Spleen (tissue), 11 donors: ENCODE data around the gene EHBP1L1. TPM values are rescaled to one million over a fixed set of nuclear protein-coding genes. Genes with fewer than 3 reads are reported as not detected.
A peak's percentile ranks its signal among the peaks of the same experiment; 100 is the strongest.

Experiments
- DNase-seq: peaks from one replicate; pipeline ENCODE4 v3.0.0-alpha.2; 2020
- H3K27ac ChIP-seq, 8 donors: fragments of 200-600 bp; sonication (generic) in 7 of 8; 1 replicate in 4 of 8; 2 replicates in 4 of 8; pipeline versions ENCODE4 v1.5.0 to v1.8.0; 2016 to 2021; ENCODE audit warnings: inconsistent platforms in 4 of 8, mild to moderate bottlenecking in 4 of 8, moderate library complexity in 1 of 8
- H3K27me3 ChIP-seq, 7 donors: fragments of 200-600 bp; sonication (generic) in 6 of 7; replicated peaks in 1 of 7; 1 replicate in 4 of 7; 2 replicates in 3 of 7; pipeline versions ENCODE4 v1.5.0 to v1.8.0; 2016 to 2021; ENCODE audit warnings: inconsistent platforms in 3 of 7, mild to moderate bottlenecking in 1 of 7
- H3K36me3 ChIP-seq, 6 donors: fragments of 200-600 bp; sonication (generic) in 5 of 6; 1 replicate in 4 of 6; 2 replicates in 2 of 6; pipeline versions ENCODE4 v1.5.0 to v1.8.0; 2016 to 2021; ENCODE audit warnings: inconsistent platforms in 2 of 6
- H3K4me1 ChIP-seq, 6 donors: fragments of 200-600 bp; sonication (generic) in 5 of 6; 1 replicate in 3 of 6; 2 replicates in 3 of 6; pipeline versions ENCODE4 v1.5.0 to v1.8.0; 2016 to 2021; ENCODE audit warnings: inconsistent platforms in 3 of 6
- H3K4me3 ChIP-seq, 8 donors: fragments of 200-600 bp; sonication (generic) in 7 of 8; 1 replicate in 4 of 8; 2 replicates in 4 of 8; pipeline versions ENCODE4 v1.5.0 to v1.8.0; 2016 to 2021; ENCODE audit warnings: inconsistent platforms in 4 of 8, mild to moderate bottlenecking in 4 of 8, moderate library complexity in 2 of 8
- H3K9me3 ChIP-seq, 8 donors: fragments of 200-600 bp; sonication (generic) in 7 of 8; 1 replicate in 4 of 8; 2 replicates in 4 of 8; pipeline versions ENCODE4 v1.5.0 to v1.8.0; 2016 to 2021; ENCODE audit warnings: inconsistent platforms in 4 of 8
- POLR2A ChIP-seq, 3 donors: fragments of 450-650 bp; IDR thresholded peaks; one replicate each; pipeline ENCODE4 v1.5.1; 2017; ENCODE audit warnings: antibody characterized with exemption in 3 of 3, mild to moderate bottlenecking in 1 of 3
- POLR2AphosphoS5 ChIP-seq, 3 donors: sonication (generic); formaldehyde crosslinking; IDR thresholded peaks; one replicate each; pipeline ENCODE4 v1.5.1; 2017; ENCODE audit warnings: antibody characterized with exemption in 3 of 3
- WGBS, 5 donors: extraction: QIAGEN DNeasy Blood & Tissue Kit in 3 of 5; methylation state at CpG; one replicate each; pipeline versions ENCODE4 v1.1.5 to v1.1.7; 2013 to 2018; 5-methylcytosine and 5-hydroxymethylcytosine counted together
- intact Hi-C: fragments of 100-400 bp; cut with DNase I; formaldehyde crosslinking; loops from one replicate; pipeline ENCODE4 v1.15.0; 2023; ENCODE audit warnings: low total_unique reads
- polyA plus RNA-seq, 3 donors: library from polyadenylated mRNA; stranded (reverse); fragments of 200-250 nt; gene quantifications; one replicate each; pipeline ENCODE4 v1.2.1, GENCODE V29; 2013
- total RNA-seq, 7 donors: library from RNA; depleted of rRNA in 3 of 7; stranded (reverse); fragments of >200 nt in 3 of 7; fragmentation: NEBNext Ultra II Directional in 4 of 7; extraction: Animal tissue kit (Norgen Biotek cat#: 25700) in 4 of 7; gene quantifications; one replicate each; pipeline versions ENCODE4 v1.1.0 to v1.2.1, GENCODE V29; 2016 to 2021
- TF ChIP-seq, protein P1 (sequence below), 11 experiments: fragments of 200-600 bp in 7 of 11; fragments of 450-650 bp in 4 of 11; sonication (generic) in 4 of 11; IDR thresholded peaks in 8 of 11; conservative IDR thresholded peaks in 3 of 11; 1 replicate in 7 of 11; 2 replicates in 4 of 11; pipeline versions ENCODE4 v1.4.0 to v1.8.0; 2016 to 2021; ENCODE audit warnings: antibody characterized with exemption in 11 of 11, inconsistent platforms in 4 of 11, mild to moderate bottlenecking in 1 of 11
- donor health status: healthy with polysubstance abuse.
- donor health status: DM: no; HTN: no; CAD: no; lungs with moderate emphysema.
- donor health status: DM: no; HTN: no; CAD: no.
- donor health status: Bipolar disorder and iron deficiency.
- donor health status: healthy.
- donor health status: DM: no; HTN: no; CAD: no.
- donor health status: DM: yes; HTN: yes; CAD: no.

The EHBP1L1 gene
- total and polyA plus RNA-seq, 10 donors: 44.3 to 365 (median 215) TPM

DNA sequence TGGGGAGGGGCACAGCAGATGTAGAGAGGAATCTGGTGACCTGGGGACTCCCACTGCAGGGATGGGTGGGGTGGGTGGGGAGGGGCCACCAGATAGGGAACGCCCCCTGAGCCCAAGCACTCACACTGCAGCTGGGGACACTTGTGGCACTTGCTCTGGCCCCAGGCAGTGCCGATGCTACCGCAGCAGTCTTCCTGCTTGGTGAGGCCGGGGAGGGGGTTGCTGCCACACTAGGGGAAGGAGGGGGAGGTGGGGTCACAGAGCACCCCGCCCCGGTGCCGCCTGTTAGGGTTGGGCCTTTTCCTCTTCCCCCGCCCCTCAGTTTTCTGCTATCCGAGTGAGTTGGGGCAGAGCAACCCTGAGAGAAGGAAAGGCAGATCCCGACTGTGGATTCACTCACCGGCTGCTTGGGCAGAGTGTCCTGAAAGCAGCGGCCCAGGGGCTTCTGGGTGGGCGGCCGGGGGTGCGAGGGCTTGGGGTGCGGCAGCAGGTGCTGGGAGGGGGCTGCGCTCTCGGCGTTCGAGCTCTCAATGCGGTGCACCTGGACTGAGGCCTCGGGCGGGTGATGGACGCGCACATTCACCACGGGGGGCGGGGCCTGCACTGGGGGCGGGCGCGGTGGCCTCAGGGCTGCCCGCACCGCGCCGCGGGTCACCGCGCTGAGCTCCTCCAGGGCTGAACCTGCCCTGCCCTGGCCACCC is 22.4 kb upstream of the EHBP1L1 start:
- H3K4me3 ChIP-seq: peak overlapping the region in 3 of 8 donors; percentile 10 to 49 (median 13)
- TF ChIP-seq POLR2AphosphoS5 (IDR thresholded peaks at IDR 0.05) (no peak), POLR2A (IDR thresholded peaks at IDR 0.05) (no peak)
- TF ChIP-seq, protein P1, sequence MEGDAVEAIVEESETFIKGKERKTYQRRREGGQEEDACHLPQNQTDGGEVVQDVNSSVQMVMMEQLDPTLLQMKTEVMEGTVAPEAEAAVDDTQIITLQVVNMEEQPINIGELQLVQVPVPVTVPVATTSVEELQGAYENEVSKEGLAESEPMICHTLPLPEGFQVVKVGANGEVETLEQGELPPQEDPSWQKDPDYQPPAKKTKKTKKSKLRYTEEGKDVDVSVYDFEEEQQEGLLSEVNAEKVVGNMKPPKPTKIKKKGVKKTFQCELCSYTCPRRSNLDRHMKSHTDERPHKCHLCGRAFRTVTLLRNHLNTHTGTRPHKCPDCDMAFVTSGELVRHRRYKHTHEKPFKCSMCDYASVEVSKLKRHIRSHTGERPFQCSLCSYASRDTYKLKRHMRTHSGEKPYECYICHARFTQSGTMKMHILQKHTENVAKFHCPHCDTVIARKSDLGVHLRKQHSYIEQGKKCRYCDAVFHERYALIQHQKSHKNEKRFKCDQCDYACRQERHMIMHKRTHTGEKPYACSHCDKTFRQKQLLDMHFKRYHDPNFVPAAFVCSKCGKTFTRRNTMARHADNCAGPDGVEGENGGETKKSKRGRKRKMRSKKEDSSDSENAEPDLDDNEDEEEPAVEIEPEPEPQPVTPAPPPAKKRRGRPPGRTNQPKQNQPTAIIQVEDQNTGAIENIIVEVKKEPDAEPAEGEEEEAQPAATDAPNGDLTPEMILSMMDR (IDR thresholded peaks at IDR 0.05 in 8 of 11, conservative IDR thresholded peaks at IDR 0.05 in 3 of 11): no peak
- H3K36me3 ChIP-seq: no peaks in the 10 kb centered on the region
- peaks cover 0 to 11% (median 0%) of the 10 kb centered on the region in 7 donors for H3K27me3 ChIP-seq
- DNase-seq: peak; percentile 88
- intact Hi-C loops: no loop called here
- H3K9me3 ChIP-seq: no peaks in the 10 kb centered on the region
- H3K27ac ChIP-seq: peak overlapping the region; percentile 13 to 91 (median 32)
- WGBS, 5 donors: 42 to 67% (median 56%) methylated on average over 20 to 37 of the region's 37 CpGs
- H3K4me1 ChIP-seq: peaks cover 53 to 86% (median 74%) of the 10 kb centered on the region in 6 donors

DNA sequence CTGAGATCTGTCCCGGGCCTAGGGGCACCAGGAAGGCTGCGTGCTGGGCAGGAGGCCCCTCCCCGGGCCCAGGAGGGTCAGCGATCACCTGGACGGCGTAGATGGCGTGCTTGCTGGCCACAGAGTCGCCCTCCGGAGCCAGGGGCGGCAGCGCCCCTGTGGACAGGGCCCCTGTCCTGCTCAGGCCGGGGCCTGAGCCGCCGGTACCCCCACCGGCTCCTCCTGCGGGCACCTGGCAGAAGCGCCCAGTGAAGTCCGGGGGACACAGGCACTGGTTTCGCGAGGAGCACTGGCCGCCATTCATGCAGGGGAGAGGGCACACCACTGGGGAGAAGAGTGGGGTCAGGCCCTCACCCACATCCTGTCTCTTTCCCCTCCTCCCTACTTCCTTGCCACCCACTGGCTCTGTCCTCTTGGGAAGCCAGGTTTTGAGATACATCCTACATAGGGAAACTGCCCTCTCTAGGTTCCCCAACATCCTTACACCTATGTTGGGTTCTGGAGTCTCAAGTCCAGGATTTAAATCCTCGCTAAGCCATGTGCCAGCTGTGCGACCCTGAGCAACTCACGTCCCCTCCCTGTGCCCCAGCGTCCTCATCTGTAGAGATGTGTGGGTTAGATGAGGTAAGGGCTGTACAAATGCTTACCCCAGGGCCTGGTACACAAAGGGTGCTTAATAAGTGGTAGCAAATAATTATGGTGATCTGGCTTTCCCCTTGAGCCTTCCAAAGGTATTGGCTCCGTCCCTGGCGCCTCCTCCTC is 21.6 kb upstream of the EHBP1L1 start:
- WGBS, 5 donors: 78 to 86% (median 80%) methylated on average over 18 to 27 of the region's 27 CpGs
- peak overlapping the region; percentile 13 to 91 (median 43) for H3K27ac ChIP-seq
- H3K36me3 ChIP-seq: no peaks in the 10 kb centered on the region
- intact Hi-C loops: no loop called here
- H3K4me3 ChIP-seq: peak overlapping the region in 1 of 8 donors; percentile 49
- H3K9me3 ChIP-seq: no peaks in the 10 kb centered on the region
- H3K4me1 ChIP-seq: peaks cover 60 to 87% (median 76%) of the 10 kb centered on the region in 6 donors
- peak; percentile 78 for DNase-seq
- TF ChIP-seq, protein P1 (IDR thresholded peaks at IDR 0.05 in 8 of 11, conservative IDR thresholded peaks at IDR 0.05 in 3 of 11): no peak
- no peak for TF ChIP-seq POLR2A (IDR thresholded peaks at IDR 0.05)
- TF ChIP-seq POLR2AphosphoS5 (IDR thresholded peaks at IDR 0.05): no peak
- peaks cover 0 to 18% (median 0%) of the 10 kb centered on the region in 7 donors for H3K27me3 ChIP-seq

DNA sequence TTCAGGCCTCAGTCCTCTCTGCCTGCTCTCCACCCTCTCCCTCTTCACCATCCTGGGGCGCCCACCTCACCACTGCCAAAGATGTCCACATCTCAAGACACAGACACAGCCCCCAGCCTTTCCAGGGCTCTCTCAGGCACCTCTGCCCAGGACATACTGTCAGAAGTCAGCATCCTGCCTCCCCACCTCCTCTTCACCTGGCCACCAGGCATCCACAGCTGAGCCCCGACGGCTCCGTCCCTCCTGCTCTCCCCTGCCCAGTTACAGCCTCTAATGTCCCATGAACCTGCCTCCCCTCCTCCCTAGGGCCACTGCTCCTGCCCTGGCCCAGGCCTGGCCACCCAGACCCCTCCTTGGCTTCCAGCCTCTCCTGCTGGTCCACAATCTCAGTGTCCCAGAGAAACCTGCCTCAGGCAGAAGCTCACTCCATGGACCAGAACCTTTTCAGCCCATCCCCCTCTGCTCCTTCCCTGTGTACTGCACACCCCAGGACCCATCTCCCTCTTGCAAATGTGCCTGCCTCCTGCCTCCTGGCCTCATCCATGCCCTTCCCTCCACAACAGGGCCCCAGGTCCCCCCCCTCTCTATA is 20.9 kb upstream of the EHBP1L1 start:
- 67 to 84% (median 81%) methylated on average over 4 of the region's 4 CpGs for WGBS, 5 donors
- Histone ChIP-seq H3K4me3 (no peak overlapping the region), H3K27me3 (peaks cover 0 to 18% (median 0%) of the 10 kb centered on the region in 7 donors), H3K27ac (peak overlapping the region; percentile 29 to 91 (median 62)), H3K36me3 (no peaks in the 10 kb centered on the region), H3K4me1 (peaks cover 60 to 92% (median 81%) of the 10 kb centered on the region in 6 donors), H3K9me3 (no peaks in the 10 kb centered on the region)
- no peak for TF ChIP-seq POLR2A (IDR thresholded peaks at IDR 0.05)
- intact Hi-C loops: no loop called here
- no peak for DNase-seq

DNA sequence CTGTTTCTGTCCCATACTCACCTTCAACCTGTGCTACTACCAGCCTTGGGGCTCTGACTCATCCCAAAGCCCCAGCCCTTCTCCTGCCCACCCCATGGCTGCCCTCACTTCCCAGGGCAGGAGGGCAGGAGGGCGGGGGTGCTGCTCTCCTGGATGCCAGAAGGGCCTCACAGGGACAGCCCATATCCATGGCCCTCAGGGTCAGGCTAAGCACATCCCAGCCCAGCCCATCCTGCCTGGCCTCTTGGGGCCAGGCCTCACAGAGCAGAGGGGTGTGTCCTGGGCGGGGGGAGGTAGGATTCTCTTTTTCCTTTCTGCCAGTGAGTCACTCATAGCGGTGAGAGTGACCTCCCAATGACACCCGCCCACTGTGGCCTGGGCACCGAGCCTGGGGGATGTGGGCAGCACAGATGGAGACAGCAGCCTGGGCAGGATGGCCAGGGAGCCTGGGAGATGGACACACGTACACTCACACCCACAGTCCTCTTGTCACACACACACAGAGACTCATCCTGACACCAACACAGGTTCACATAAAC is 20.1 kb upstream of the EHBP1L1 start:
- Histone ChIP-seq H3K36me3 (no peaks in the 10 kb centered on the region), H3K27ac (peak overlapping the region; percentile 29 to 91 (median 78)), H3K27me3 (peaks cover 0 to 18% (median 0%) of the 10 kb centered on the region in 7 donors), H3K4me3 (no peak overlapping the region), H3K9me3 (no peaks in the 10 kb centered on the region), H3K4me1 (peaks cover 59 to 98% (median 88%) of the 10 kb centered on the region in 6 donors)
- 56 to 72% (median 58%) methylated on average over 3 to 6 of the region's 6 CpGs for WGBS, 5 donors
- intact Hi-C loops: no loop called here
- DNase-seq: peak; percentile 85
- no peak for TF ChIP-seq POLR2A (IDR thresholded peaks at IDR 0.05)
- TF ChIP-seq, protein P1 (IDR thresholded peaks at IDR 0.05 in 8 of 11, conservative IDR thresholded peaks at IDR 0.05 in 3 of 11): no peak
- peak; percentile 57 to 78 (median 72) for TF ChIP-seq POLR2AphosphoS5 (IDR thresholded peaks at IDR 0.05)
